SK-N-MC (cell line): ENCODE measurements around the gene CLEC7A.

Experiments
- EZH2 ChIP-seq: fragments of 200-600 bp; sonication (generic); IDR thresholded peaks from one replicate; pipeline ENCODE4 v1.6.1; 2017; ENCODE audit warnings: antibody characterized with exemption
- POLR2AphosphoS5 ChIP-seq: IDR thresholded peaks from 2 replicates; pipeline ENCODE4 v1.6.1; 2012; ENCODE audit warnings: mild to moderate bottlenecking, low read depth, low read length, borderline replicate concordance

DNA sequence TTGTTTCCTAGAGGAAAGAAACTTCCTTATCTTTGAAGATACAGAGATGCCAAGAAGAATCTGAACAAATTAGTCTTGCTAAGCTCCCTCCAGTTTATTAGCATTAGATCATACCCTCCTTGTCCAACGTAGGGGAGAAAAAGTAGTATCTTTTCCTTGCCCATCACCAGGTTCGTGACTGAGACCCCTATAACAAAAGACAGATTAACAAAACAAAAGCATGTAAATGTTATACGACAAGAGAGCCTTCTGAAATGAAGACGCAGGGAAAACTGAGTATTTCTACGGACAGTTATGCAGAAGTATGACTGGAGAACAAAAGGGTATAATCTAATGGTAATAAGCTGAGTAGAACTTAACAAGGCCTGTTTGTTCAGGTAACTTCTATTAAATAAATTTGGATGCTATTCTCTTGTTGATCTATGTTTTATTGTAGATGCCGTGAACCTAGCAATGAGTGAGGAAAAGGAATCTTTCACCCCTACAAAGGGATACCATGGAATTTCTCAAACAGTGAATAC, 2.9 kb upstream of the CLEC7A start:
- TF ChIP-seq EZH2 (no peak), POLR2AphosphoS5 (no peak)
